ENCODE results near the gene KPNA3.

KPNA3 gene

GRCh38 chr13:49838989-49839388 lies 46.5 kb upstream of the KPNA3 start:
- H3K27me3 ChIP-seq (ENCODE audit: insufficient read depth, low read depth): no peaks in the 10 kb centered on the region
- no peak overlapping the region for H3K27ac ChIP-seq
- H3K79me2 ChIP-seq (ENCODE audit: insufficient read depth, low read depth): no peaks in the 10 kb centered on the region
- H3K4me3 ChIP-seq (IDR thresholded peaks at IDR 0.05; ENCODE audit: insufficient read depth, low read depth, low read length): no peak overlapping the region
- no peak overlapping the region for H2AFZ ChIP-seq (ENCODE audit: low read depth)
- no peak for TF ChIP-seq CTCF (conservative IDR thresholded peaks at IDR 0.05; ENCODE audit: low read depth, low read length)
- no peak overlapping the region for H3K9ac ChIP-seq
- no peaks in the 10 kb centered on the region for H3K36me3 ChIP-seq (ENCODE audit: insufficient read depth)
- no peaks in the 10 kb centered on the region for H4K20me1 ChIP-seq (ENCODE audit: insufficient read depth)
- no peak overlapping the region for H3K4me2 ChIP-seq
- H3K4me1 ChIP-seq (ENCODE audit: low read depth, poor library complexity, severe bottlenecking): no peaks in the 10 kb centered on the region

- Histone ChIP-seq H2AFZ (ENCODE audit: low read depth) (no peak overlapping the region), H3K27me3 (ENCODE audit: insufficient read depth, low read depth) (no peaks in the 10 kb centered on the region), H3K4me3 (IDR thresholded peaks at IDR 0.05; ENCODE audit: insufficient read depth, low read depth, low read length) (no peak overlapping the region), H3K27ac (no peak overlapping the region), H3K4me2 (no peak overlapping the region), H3K4me1 (ENCODE audit: low read depth, poor library complexity, severe bottlenecking) (no peaks in the 10 kb centered on the region), H4K20me1 (ENCODE audit: insufficient read depth) (no peaks in the 10 kb centered on the region), H3K79me2 (ENCODE audit: insufficient read depth, low read depth) (no peaks in the 10 kb centered on the region), H3K9ac (no peak overlapping the region), H3K36me3 (ENCODE audit: insufficient read depth) (no peaks in the 10 kb centered on the region)
- TF ChIP-seq CTCF (conservative IDR thresholded peaks at IDR 0.05; ENCODE audit: low read depth, low read length): no peak
These were observed 44.0 kb upstream of the KPNA3 start for GRCh38 chr13:49836516-49836915.

- H3K9ac ChIP-seq: no peak overlapping the region
- H3K27me3 ChIP-seq (ENCODE audit: insufficient read depth, low read depth): no peaks in the 10 kb centered on the region
- TF ChIP-seq CTCF (conservative IDR thresholded peaks at IDR 0.05; ENCODE audit: low read depth, low read length): no peak
- no peaks in the 10 kb centered on the region for H4K20me1 ChIP-seq (ENCODE audit: insufficient read depth)
- H3K4me3 ChIP-seq (IDR thresholded peaks at IDR 0.05; ENCODE audit: insufficient read depth, low read depth, low read length): no peak overlapping the region
- H3K4me1 ChIP-seq (ENCODE audit: low read depth, poor library complexity, severe bottlenecking): no peaks in the 10 kb centered on the region
- no peak overlapping the region for H2AFZ ChIP-seq (ENCODE audit: low read depth)
- H3K4me2 ChIP-seq: no peak overlapping the region
- H3K79me2 ChIP-seq (ENCODE audit: insufficient read depth, low read depth): no peaks in the 10 kb centered on the region
- H3K27ac ChIP-seq: no peak overlapping the region
- H3K36me3 ChIP-seq (ENCODE audit: insufficient read depth): no peaks in the 10 kb centered on the region
These were observed 40.9 kb upstream of the KPNA3 start for GRCh38 chr13:49833402-49833801.

- H3K4me2 ChIP-seq: no peak overlapping the region
- no peaks in the 10 kb centered on the region for H4K20me1 ChIP-seq (ENCODE audit: insufficient read depth)
- H3K9ac ChIP-seq: no peak overlapping the region
- no peaks in the 10 kb centered on the region for H3K27me3 ChIP-seq (ENCODE audit: insufficient read depth, low read depth)
- H2AFZ ChIP-seq (ENCODE audit: low read depth): no peak overlapping the region
- no peaks in the 10 kb centered on the region for H3K79me2 ChIP-seq (ENCODE audit: insufficient read depth, low read depth)
- no peak for TF ChIP-seq CTCF (conservative IDR thresholded peaks at IDR 0.05; ENCODE audit: low read depth, low read length)
- H3K4me1 ChIP-seq (ENCODE audit: low read depth, poor library complexity, severe bottlenecking): no peaks in the 10 kb centered on the region
- H3K27ac ChIP-seq: no peak overlapping the region
- no peaks in the 10 kb centered on the region for H3K36me3 ChIP-seq (ENCODE audit: insufficient read depth)
- H3K4me3 ChIP-seq (IDR thresholded peaks at IDR 0.05; ENCODE audit: insufficient read depth, low read depth, low read length): no peak overlapping the region
These were observed 39.0 kb upstream of the KPNA3 start for GRCh38 chr13:49831455-49831854.

- no peak for TF ChIP-seq CTCF (conservative IDR thresholded peaks at IDR 0.05; ENCODE audit: low read depth, low read length)
- Histone ChIP-seq H3K9ac (no peak overlapping the region), H3K4me1 (ENCODE audit: low read depth, poor library complexity, severe bottlenecking) (no peaks in the 10 kb centered on the region), H3K27me3 (ENCODE audit: insufficient read depth, low read depth) (no peaks in the 10 kb centered on the region), H3K27ac (no peak overlapping the region), H4K20me1 (ENCODE audit: insufficient read depth) (no peaks in the 10 kb centered on the region), H3K4me2 (no peak overlapping the region), H3K36me3 (ENCODE audit: insufficient read depth) (no peaks in the 10 kb centered on the region), H3K79me2 (ENCODE audit: insufficient read depth, low read depth) (no peaks in the 10 kb centered on the region), H3K4me3 (IDR thresholded peaks at IDR 0.05; ENCODE audit: insufficient read depth, low read depth, low read length) (no peak overlapping the region), H2AFZ (ENCODE audit: low read depth) (no peak overlapping the region)
These were observed 38.2 kb upstream of the KPNA3 start for GRCh38 chr13:49830721-49831120.

All from KMS-11 (cell line).